ENCODE data around the gene LSM4.

DNA sequence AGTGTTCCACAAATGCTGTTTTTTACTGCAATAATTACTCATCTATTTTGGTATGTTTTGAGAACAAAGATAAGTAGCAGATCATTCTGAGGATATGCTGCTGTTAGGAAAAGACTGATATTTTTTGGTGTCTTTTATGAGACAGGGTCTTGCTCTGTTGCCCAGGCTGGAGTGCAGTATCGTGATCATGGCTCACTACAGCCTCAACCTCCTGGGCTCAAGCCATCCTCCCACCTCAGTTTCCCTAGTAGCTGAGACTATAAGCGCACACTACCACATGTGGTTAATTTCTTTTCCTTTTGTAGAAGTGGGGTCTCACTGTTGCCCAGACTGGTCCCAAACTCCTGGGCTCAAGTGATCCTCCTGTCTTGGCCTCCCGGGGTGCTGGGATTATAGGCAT is 9.5 kb downstream of the LSM4 start:
- no peak for TF ChIP-seq POLR2AphosphoS5 (IDR thresholded peaks at IDR 0.05)
- TF ChIP-seq, protein P1, sequence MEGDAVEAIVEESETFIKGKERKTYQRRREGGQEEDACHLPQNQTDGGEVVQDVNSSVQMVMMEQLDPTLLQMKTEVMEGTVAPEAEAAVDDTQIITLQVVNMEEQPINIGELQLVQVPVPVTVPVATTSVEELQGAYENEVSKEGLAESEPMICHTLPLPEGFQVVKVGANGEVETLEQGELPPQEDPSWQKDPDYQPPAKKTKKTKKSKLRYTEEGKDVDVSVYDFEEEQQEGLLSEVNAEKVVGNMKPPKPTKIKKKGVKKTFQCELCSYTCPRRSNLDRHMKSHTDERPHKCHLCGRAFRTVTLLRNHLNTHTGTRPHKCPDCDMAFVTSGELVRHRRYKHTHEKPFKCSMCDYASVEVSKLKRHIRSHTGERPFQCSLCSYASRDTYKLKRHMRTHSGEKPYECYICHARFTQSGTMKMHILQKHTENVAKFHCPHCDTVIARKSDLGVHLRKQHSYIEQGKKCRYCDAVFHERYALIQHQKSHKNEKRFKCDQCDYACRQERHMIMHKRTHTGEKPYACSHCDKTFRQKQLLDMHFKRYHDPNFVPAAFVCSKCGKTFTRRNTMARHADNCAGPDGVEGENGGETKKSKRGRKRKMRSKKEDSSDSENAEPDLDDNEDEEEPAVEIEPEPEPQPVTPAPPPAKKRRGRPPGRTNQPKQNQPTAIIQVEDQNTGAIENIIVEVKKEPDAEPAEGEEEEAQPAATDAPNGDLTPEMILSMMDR (IDR thresholded peaks at IDR 0.05 in 8 of 11, conservative IDR thresholded peaks at IDR 0.05 in 3 of 11): no peak
